K562 (cell line): Measurements from ENCODE around the gene SOX12. TPM values are rescaled to one million over a fixed set of nuclear protein-coding genes. Genes with fewer than 3 reads are reported as not detected.
A peak's percentile ranks its signal among the peaks of the same experiment; 100 is the strongest.

ENCODE experiments used
- BRD9 ChIP-seq: fragments of 450-650 bp; IDR thresholded peaks from 2 replicates; pipeline ENCODE4 v1.6.1; 2018; ENCODE audit warnings: low read depth; ENCODE audit not compliant: partially characterized antibody
- CEBPB ChIP-seq: fragments of 450-650 bp; IDR thresholded peaks from 2 replicates; pipeline ENCODE4 v1.6.1; 2016; ENCODE audit warnings: missing genetic modification characterization, missing compliant biosample characterization
- DDX20 ChIP-seq: fragments of 450-650 bp; IDR thresholded peaks from 2 replicates; pipeline ENCODE4 v1.6.1; 2016; ENCODE audit warnings: missing genetic modification characterization, low read depth, mild to moderate bottlenecking, missing compliant biosample characterization, moderate library complexity
- GABPB2 ChIP-seq: fragments of 250-450 bp; sonication (Bioruptor Pico); conservative IDR thresholded peaks from 2 replicates; pipeline ENCODE4 v1.5.1; 2021; ENCODE audit warnings: mild to moderate bottlenecking
- HDAC8 ChIP-seq: fragments of 450-650 bp; IDR thresholded peaks from 2 replicates; pipeline ENCODE4 v1.6.1; 2016; ENCODE audit warnings: mild to moderate bottlenecking, missing genetic modification characterization, moderate library complexity, missing compliant biosample characterization
- HNRNPH1 ChIP-seq: fragments of 200-400 bp; formaldehyde crosslinking; optimal IDR thresholded peaks from 2 replicates; pipeline ENCODE3; 2017; ENCODE audit warnings: low read depth, mild to moderate bottlenecking, low read length, moderate library complexity
- NCOR1 ChIP-seq: fragments of 450-650 bp; IDR thresholded peaks from 2 replicates; pipeline ENCODE4 v1.6.1; 2016; ENCODE audit warnings: mild to moderate bottlenecking, moderate library complexity
- PHB2 ChIP-seq: fragments of 450-650 bp; IDR thresholded peaks from 2 replicates; pipeline ENCODE4 v1.6.1; 2017; ENCODE audit warnings: low read depth
- RBM22 ChIP-seq: fragments of 200-400 bp; formaldehyde crosslinking; IDR thresholded peaks from 2 replicates; pipeline ENCODE4 v1.6.1; 2018; ENCODE audit warnings: low read length, low read depth; ENCODE audit not compliant: poor library complexity, severe bottlenecking
- RFX5 ChIP-seq: IDR thresholded peaks from 2 replicates; pipeline ENCODE4 v1.6.1; 2011; ENCODE audit warnings: low read depth, mild to moderate bottlenecking, improper control_type of control experiment, low read length
- SPI1 ChIP-seq: IDR thresholded peaks from 2 replicates; pipeline ENCODE4 v1.6.1; 2011; ENCODE audit warnings: low read depth, low read length, control low read depth, borderline replicate concordance
- SUPT5H ChIP-seq: fragments of 450-650 bp; IDR thresholded peaks from 2 replicates; pipeline ENCODE4 v1.6.1; 2016
- ZNF444 ChIP-seq: fragments of 250-450 bp; sonication (Bioruptor Pico); IDR thresholded peaks from 2 replicates; pipeline ENCODE4 v1.4.0; 2020; ENCODE audit warnings: mild to moderate bottlenecking, moderate library complexity
- ZNF76 ChIP-seq: fragments of 250-450 bp; sonication (Bioruptor Pico); IDR thresholded peaks from 2 replicates; pipeline ENCODE4 v1.4.0; 2020; ENCODE audit warnings: mild to moderate bottlenecking, moderate library complexity, borderline replicate concordance
- ZNF79 ChIP-seq: fragments of 250-450 bp; sonication (Bioruptor Pico); IDR thresholded peaks from 2 replicates; pipeline ENCODE4 v1.4.0; 2020; ENCODE audit warnings: low read depth, mild to moderate bottlenecking, moderate library complexity
- polyA plus RNA-seq, 8 experiments: library from polyadenylated mRNA; depleted of rRNA in 4 of 8; stranded (reverse) in 5 of 8; unstranded in 3 of 8; fragments of >200 nt; fragmentation: Nextera tagmentation in 2 of 8; fragmentation: Illumina TruSeq in 1 of 8; extraction: Ambion mirVana in 2 of 8; extraction: Trizol in 1 of 8; gene quantifications; 2 replicates each; pipeline versions ENCODE4 v1.2.1 to v1.2.3, GENCODE V29; 2011 to 2014; ENCODE audit warnings: inconsistent platforms in 1 of 8, missing spikeins in 1 of 8
- total RNA-seq, 7 experiments: library from RNA; depleted of rRNA in 6 of 7; stranded (reverse); fragments of >200 nt in 6 of 7; fragmentation: Illumina TruSeq in 2 of 7; extraction: Trizol in 2 of 7; gene quantifications; 2 replicates each; pipeline versions ENCODE4 v1.2.1 to v1.2.3, GENCODE V29; 2011 to 2021; ENCODE audit warnings: low replicate concordance in 1 of 7
- TF ChIP-seq, protein P1 (sequence below): fragments of 450-650 bp; formaldehyde crosslinking; IDR thresholded peaks from 2 replicates; pipeline ENCODE4 v1.4.0; 2022; ENCODE audit warnings: mild to moderate bottlenecking, moderate library complexity
- TF ChIP-seq, protein P2 (sequence below): sonication (generic); formaldehyde crosslinking; IDR thresholded peaks from 2 replicates; pipeline ENCODE4 v1.9.0; 2022; ENCODE audit warnings: mild to moderate bottlenecking, missing genetic modification reagents
- TF ChIP-seq, protein P3 (sequence below), 2 experiments: fragments of 450-650 bp; IDR thresholded peaks; 2 replicates each; pipeline ENCODE4 v1.6.1; 2018; ENCODE audit warnings: mild to moderate bottlenecking in 2 of 2, low read depth in 1 of 2; ENCODE audit not compliant: partially characterized antibody in 2 of 2
- TF ChIP-seq, protein P4 (sequence below): fragments of 250-450 bp; sonication (Bioruptor Pico); IDR thresholded peaks from 2 replicates; pipeline ENCODE4 v1.5.0; 2020; ENCODE audit warnings: mild to moderate bottlenecking, borderline replicate concordance

The SOX12 gene
- total and polyA plus RNA-seq, 9 of the 15 experiments (the other 6 are each of a cell fraction or from before 2014, with no cell fraction given): 0.42 to 26.3 (median 2.6) TPM

DNA sequence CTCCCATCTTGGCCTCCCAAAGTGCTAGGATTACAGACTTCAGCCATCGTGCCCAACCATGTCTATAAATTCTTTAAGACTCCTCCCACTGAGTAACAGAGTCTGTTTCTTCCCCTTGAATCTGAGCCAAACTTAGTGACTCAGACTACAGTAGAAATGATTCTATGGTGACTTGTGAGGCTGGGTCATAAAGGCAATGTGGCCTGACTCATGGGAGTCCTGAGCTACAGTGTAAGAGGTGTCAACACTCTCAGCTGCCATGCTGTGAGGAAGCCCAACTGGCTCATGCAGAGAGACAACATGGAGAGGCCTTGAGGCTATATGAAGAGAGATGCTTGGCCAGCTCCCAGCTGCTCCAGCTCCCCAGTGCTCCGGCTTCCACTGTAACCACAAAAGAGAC, 16.3 kb downstream of the SOX12 start (continued):
- TF ChIP-seq, protein P1, sequence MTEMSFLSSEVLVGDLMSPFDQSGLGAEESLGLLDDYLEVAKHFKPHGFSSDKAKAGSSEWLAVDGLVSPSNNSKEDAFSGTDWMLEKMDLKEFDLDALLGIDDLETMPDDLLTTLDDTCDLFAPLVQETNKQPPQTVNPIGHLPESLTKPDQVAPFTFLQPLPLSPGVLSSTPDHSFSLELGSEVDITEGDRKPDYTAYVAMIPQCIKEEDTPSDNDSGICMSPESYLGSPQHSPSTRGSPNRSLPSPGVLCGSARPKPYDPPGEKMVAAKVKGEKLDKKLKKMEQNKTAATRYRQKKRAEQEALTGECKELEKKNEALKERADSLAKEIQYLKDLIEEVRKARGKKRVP (CRISPR knock-in tag): no peak
- TF ChIP-seq HDAC8 (tag) (no peak), PHB2 (no peak), ZNF76 (CRISPR knock-in tag) (no peak), RFX5 (no peak), GABPB2 (CRISPR knock-in tag) (no peak), NCOR1 (no peak), RBM22 (no peak), BRD9 (no peak), HNRNPH1 (no peak), CEBPB (no peak), ZNF444 (CRISPR knock-in tag) (no peak), SPI1 (no peak), DDX20 (tag) (no peak), ZNF79 (CRISPR knock-in tag) (no peak), SUPT5H (no peak)
- TF ChIP-seq, protein P2, sequence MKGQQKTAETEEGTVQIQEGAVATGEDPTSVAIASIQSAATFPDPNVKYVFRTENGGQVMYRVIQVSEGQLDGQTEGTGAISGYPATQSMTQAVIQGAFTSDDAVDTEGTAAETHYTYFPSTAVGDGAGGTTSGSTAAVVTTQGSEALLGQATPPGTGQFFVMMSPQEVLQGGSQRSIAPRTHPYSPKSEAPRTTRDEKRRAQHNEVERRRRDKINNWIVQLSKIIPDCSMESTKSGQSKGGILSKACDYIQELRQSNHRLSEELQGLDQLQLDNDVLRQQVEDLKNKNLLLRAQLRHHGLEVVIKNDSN (CRISPR knock-in tag): no peak
- TF ChIP-seq, protein P3, sequence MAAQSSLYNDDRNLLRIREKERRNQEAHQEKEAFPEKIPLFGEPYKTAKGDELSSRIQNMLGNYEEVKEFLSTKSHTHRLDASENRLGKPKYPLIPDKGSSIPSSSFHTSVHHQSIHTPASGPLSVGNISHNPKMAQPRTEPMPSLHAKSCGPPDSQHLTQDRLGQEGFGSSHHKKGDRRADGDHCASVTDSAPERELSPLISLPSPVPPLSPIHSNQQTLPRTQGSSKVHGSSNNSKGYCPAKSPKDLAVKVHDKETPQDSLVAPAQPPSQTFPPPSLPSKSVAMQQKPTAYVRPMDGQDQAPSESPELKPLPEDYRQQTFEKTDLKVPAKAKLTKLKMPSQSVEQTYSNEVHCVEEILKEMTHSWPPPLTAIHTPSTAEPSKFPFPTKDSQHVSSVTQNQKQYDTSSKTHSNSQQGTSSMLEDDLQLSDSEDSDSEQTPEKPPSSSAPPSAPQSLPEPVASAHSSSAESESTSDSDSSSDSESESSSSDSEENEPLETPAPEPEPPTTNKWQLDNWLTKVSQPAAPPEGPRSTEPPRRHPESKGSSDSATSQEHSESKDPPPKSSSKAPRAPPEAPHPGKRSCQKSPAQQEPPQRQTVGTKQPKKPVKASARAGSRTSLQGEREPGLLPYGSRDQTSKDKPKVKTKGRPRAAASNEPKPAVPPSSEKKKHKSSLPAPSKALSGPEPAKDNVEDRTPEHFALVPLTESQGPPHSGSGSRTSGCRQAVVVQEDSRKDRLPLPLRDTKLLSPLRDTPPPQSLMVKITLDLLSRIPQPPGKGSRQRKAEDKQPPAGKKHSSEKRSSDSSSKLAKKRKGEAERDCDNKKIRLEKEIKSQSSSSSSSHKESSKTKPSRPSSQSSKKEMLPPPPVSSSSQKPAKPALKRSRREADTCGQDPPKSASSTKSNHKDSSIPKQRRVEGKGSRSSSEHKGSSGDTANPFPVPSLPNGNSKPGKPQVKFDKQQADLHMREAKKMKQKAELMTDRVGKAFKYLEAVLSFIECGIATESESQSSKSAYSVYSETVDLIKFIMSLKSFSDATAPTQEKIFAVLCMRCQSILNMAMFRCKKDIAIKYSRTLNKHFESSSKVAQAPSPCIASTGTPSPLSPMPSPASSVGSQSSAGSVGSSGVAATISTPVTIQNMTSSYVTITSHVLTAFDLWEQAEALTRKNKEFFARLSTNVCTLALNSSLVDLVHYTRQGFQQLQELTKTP (IDR thresholded peaks at IDR 0.05; ENCODE audit: low read depth in 1 of 2, partially characterized antibody in 2 of 2): peak in 1 of 2 experiments; percentile 31
- TF ChIP-seq, protein P4, sequence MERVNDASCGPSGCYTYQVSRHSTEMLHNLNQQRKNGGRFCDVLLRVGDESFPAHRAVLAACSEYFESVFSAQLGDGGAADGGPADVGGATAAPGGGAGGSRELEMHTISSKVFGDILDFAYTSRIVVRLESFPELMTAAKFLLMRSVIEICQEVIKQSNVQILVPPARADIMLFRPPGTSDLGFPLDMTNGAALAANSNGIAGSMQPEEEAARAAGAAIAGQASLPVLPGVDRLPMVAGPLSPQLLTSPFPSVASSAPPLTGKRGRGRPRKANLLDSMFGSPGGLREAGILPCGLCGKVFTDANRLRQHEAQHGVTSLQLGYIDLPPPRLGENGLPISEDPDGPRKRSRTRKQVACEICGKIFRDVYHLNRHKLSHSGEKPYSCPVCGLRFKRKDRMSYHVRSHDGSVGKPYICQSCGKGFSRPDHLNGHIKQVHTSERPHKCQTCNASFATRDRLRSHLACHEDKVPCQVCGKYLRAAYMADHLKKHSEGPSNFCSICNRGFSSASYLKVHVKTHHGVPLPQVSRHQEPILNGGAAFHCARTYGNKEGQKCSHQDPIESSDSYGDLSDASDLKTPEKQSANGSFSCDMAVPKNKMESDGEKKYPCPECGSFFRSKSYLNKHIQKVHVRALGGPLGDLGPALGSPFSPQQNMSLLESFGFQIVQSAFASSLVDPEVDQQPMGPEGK (CRISPR knock-in tag): no peak
